Large intestine (tissue), 3 donors: ENCODE measurements around the gene SPOPL. TPM values are rescaled to one million over a fixed set of nuclear protein-coding genes. Genes with fewer than 3 reads are reported as not detected.
"Not testable (repeated sequence)": the region's sequence is repeated elsewhere in the genome, so short reads cannot be mapped to it uniquely, and the experiment has no call there.

Experiments used
- DNase-seq, 2 donors: peaks; one replicate each; pipeline versions ENCODE4 v3.0.0 to v3.0.0-alpha.2; 2013
- H3K27ac ChIP-seq: one replicate; pipeline ENCODE4 v1.5.1; 2013; ENCODE audit warnings: low read length
- H3K27me3 ChIP-seq: 2 replicates; pipeline ENCODE4 v1.6.1; 2013; ENCODE audit warnings: low read length; ENCODE audit not compliant: control insufficient read depth, insufficient read depth
- H3K36me3 ChIP-seq: 2 replicates; pipeline ENCODE4 v1.6.1; 2013; ENCODE audit warnings: low read length; ENCODE audit not compliant: control insufficient read depth, insufficient read depth
- H3K4me1 ChIP-seq: one replicate; pipeline ENCODE4 v1.6.1; 2013; ENCODE audit warnings: low read length; ENCODE audit not compliant: control insufficient read depth, insufficient read depth
- H3K4me3 ChIP-seq: one replicate; pipeline ENCODE4 v1.5.1; 2013; ENCODE audit warnings: low read length
- H3K9me3 ChIP-seq: one replicate; pipeline ENCODE4 v1.6.1; 2013; ENCODE audit warnings: mild to moderate bottlenecking, low read depth, low read length, moderate library complexity; ENCODE audit not compliant: control insufficient read depth
- WGBS: methylation state at CpG from one replicate; pipeline ENCODE4 v1.1.5; 2013; ENCODE audit warnings: low lambda C conversion rate; ENCODE audit not compliant: insufficient coverage; 5-methylcytosine and 5-hydroxymethylcytosine counted together
- polyA plus RNA-seq: library from polyadenylated mRNA; unstranded; fragments of 120-200 nt; gene quantifications from one replicate; pipeline ENCODE4 v1.2.1, GENCODE V29; 2013

The SPOPL gene
- polyA plus RNA-seq, 1 donor: 21.7 TPM

- not testable (repeated sequence) for H3K9me3 ChIP-seq, H3K27me3 ChIP-seq, H3K4me1 ChIP-seq, H3K27ac ChIP-seq, H3K4me3 ChIP-seq, DNase-seq, H3K36me3 ChIP-seq
- 77% methylated on average over 3 of the region's 7 CpGs for WGBS
Observed at GRCh38 chr2:138523018-138523672, 21.6 kb downstream of the SPOPL start.

- no CpG with 5 or more reads among the region's 3 CpGs for WGBS
- H3K4me1 ChIP-seq, H3K4me3 ChIP-seq, H3K27me3 ChIP-seq, H3K9me3 ChIP-seq, H3K27ac ChIP-seq, DNase-seq, H3K36me3 ChIP-seq: not testable (repeated sequence)
Observed at GRCh38 chr2:138523673-138524042, 22.1 kb downstream of the SPOPL start.

- WGBS: no CpG with 5 or more reads among the region's 1 CpG
- H3K27ac ChIP-seq, H3K4me1 ChIP-seq, H3K9me3 ChIP-seq, H3K27me3 ChIP-seq, DNase-seq, H3K36me3 ChIP-seq, H3K4me3 ChIP-seq: not testable (repeated sequence)
Observed at GRCh38 chr2:138524353-138524752, 22.8 kb downstream of the SPOPL start.

- Histone ChIP-seq H3K27ac (no peak overlapping the region), H3K36me3 (peaks cover 3% of the 10 kb centered on the region), H3K4me3 (no peak overlapping the region), H3K4me1 (no peaks in the 10 kb centered on the region), H3K27me3 (no peaks in the 10 kb centered on the region), H3K9me3 (no peaks in the 10 kb centered on the region)
- peak in 1 of 2 donors; percentile 25 for DNase-seq
- no CpG with 5 or more reads among the region's 3 CpGs for WGBS
Observed at GRCh38 chr2:138531913-138532312, 30.3 kb downstream of the SPOPL start.

GRCh38 chr2:138534791-138535190, 33.2 kb downstream of the SPOPL start:
- Histone ChIP-seq H3K27ac (no peak overlapping the region), H3K9me3 (peaks cover 6% of the 10 kb centered on the region), H3K36me3 (peaks cover 9% of the 10 kb centered on the region), H3K27me3 (no peaks in the 10 kb centered on the region), H3K4me3 (no peak overlapping the region), H3K4me1 (no peaks in the 10 kb centered on the region)
- DNase-seq: no peak

- Histone ChIP-seq H3K9me3 (peaks cover 6% of the 10 kb centered on the region), H3K27me3 (no peaks in the 10 kb centered on the region), H3K4me3 (no peak overlapping the region), H3K36me3 (peaks cover 9% of the 10 kb centered on the region), H3K4me1 (no peaks in the 10 kb centered on the region), H3K27ac (no peak overlapping the region)
- no CpG with 5 or more reads among the region's 2 CpGs for WGBS
- no peak for DNase-seq
Observed at GRCh38 chr2:138536302-138536701, 34.7 kb downstream of the SPOPL start.

GRCh38 chr2:138536740-138537139, 35.2 kb downstream of the SPOPL start:
- no CpG with 5 or more reads among the region's 2 CpGs for WGBS
- Histone ChIP-seq H3K27me3 (no peaks in the 10 kb centered on the region), H3K9me3 (peaks cover 6% of the 10 kb centered on the region), H3K4me1 (no peaks in the 10 kb centered on the region), H3K27ac (no peak overlapping the region), H3K36me3 (peaks cover 9% of the 10 kb centered on the region), H3K4me3 (no peak overlapping the region)
- no peak for DNase-seq

GRCh38 chr2:138537170-138537915, 35.8 kb downstream of the SPOPL start:
- Histone ChIP-seq H3K27me3 (no peaks in the 10 kb centered on the region), H3K4me1 (no peaks in the 10 kb centered on the region), H3K27ac (no peak overlapping the region), H3K36me3 (peaks cover 9% of the 10 kb centered on the region), H3K4me3 (no peak overlapping the region), H3K9me3 (peaks cover 6% of the 10 kb centered on the region)
- no peak for DNase-seq
- WGBS: 100% methylated on average over 1 of the region's 12 CpGs

GRCh38 chr2:138544206-138544605, 42.6 kb downstream of the SPOPL start:
- H3K27me3 ChIP-seq, H3K4me1 ChIP-seq, H3K36me3 ChIP-seq, H3K9me3 ChIP-seq, H3K4me3 ChIP-seq, DNase-seq, H3K27ac ChIP-seq: not testable (repeated sequence)
- WGBS: no CpG with 5 or more reads among the region's 12 CpGs

GRCh38 chr2:138548796-138549195, 47.2 kb downstream of the SPOPL start:
- Histone ChIP-seq H3K36me3 (peaks cover 7% of the 10 kb centered on the region), H3K9me3 (no peaks in the 10 kb centered on the region), H3K4me3 (no peak overlapping the region), H3K4me1 (no peaks in the 10 kb centered on the region), H3K27me3 (no peaks in the 10 kb centered on the region), H3K27ac (no peak overlapping the region)
- no peak for DNase-seq

- H3K4me1 ChIP-seq: no peaks in the 10 kb centered on the region
- peaks cover 15% of the 10 kb centered on the region for H3K36me3 ChIP-seq
- H3K27me3 ChIP-seq: no peaks in the 10 kb centered on the region
- peaks cover 3% of the 10 kb centered on the region for H3K9me3 ChIP-seq
- DNase-seq: no peak
- 93% methylated on average over 2 of the region's 4 CpGs for WGBS
- H3K4me3 ChIP-seq: no peak overlapping the region
- H3K27ac ChIP-seq: no peak overlapping the region
Observed at GRCh38 chr2:138550172-138550571, 48.6 kb downstream of the SPOPL start.
